ENCODE measurements around the gene DNAJB1. TPM values are rescaled to one million over a fixed set of nuclear protein-coding genes. Genes with fewer than 3 reads are reported as not detected.

Gene DNAJB1
- total and polyA plus RNA-seq, 2 experiments from 2014 or later = 43.2 to 53.3 TPM

DNA sequence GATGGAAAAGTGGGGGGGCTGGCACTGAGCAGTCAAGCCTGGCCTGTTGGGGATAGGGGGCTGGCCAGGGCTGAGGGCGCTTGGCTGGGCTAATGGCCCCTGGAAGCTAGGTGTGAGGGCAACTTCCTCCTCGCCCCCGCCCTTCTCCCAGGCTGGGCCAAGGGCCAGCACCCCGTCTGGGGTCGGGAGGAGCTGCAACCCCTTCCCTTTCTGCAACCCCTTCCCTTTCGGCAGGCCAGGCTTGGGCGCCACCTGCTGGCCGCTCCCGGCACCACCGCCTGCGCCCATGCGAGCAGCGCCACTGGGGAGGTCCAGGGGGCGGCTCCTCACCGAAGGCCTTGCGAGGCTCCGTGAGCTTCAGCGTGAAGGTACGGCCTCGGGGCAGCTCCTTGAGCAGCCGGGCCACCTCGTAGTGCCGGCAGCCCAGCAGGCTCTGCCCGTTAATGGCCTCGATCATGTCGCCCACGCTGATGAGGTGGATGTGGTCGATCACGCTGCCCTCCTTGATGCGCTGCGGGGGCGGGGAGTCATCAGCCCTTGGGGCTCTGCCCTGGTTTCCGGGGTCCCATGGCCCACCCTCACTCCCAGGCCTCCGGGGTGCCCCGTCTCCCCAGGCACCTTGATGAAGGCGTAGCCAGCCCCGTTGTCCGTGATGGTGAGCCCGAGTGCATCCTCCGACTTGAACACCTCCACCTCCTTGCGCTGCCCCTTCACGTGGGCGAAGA is 38.1 kb downstream of the DNAJB1 start:
- Mint-ChIP-seq H3K9me3 (no peaks in the 10 kb centered on the region), H3K27ac (no peak overlapping the region), H3K4me3 (no peak overlapping the region), H3K36me3 (ENCODE audit: low read depth) (peaks cover 23% of the 10 kb centered on the region), H3K27me3 (ENCODE audit: insufficient read depth, low read depth, poor library complexity) (peaks cover 13% of the 10 kb centered on the region), H3K4me1 (peaks cover 18% of the 10 kb centered on the region)
- ATAC-seq (peak; percentile 86), DNase-seq (ENCODE audit: low spot score) (peak; percentile 89)
- H3K4me2 ChIP-seq = peak overlapping the region; percentile 62; the same call in 1 of the 2 replicates
- TF ChIP-seq CREB1 (CRISPR knock-in tag; IDR thresholded peaks at IDR 0.05; ENCODE audit: low read depth) = 0 out of 2 replicates have a peak, but pooled peaks have one; percentile 16
- no peak for TF ChIP-seq POLR2AphosphoS5 (IDR thresholded peaks at IDR 0.05; ENCODE audit: low read depth)
- TF ChIP-seq, protein P1, sequence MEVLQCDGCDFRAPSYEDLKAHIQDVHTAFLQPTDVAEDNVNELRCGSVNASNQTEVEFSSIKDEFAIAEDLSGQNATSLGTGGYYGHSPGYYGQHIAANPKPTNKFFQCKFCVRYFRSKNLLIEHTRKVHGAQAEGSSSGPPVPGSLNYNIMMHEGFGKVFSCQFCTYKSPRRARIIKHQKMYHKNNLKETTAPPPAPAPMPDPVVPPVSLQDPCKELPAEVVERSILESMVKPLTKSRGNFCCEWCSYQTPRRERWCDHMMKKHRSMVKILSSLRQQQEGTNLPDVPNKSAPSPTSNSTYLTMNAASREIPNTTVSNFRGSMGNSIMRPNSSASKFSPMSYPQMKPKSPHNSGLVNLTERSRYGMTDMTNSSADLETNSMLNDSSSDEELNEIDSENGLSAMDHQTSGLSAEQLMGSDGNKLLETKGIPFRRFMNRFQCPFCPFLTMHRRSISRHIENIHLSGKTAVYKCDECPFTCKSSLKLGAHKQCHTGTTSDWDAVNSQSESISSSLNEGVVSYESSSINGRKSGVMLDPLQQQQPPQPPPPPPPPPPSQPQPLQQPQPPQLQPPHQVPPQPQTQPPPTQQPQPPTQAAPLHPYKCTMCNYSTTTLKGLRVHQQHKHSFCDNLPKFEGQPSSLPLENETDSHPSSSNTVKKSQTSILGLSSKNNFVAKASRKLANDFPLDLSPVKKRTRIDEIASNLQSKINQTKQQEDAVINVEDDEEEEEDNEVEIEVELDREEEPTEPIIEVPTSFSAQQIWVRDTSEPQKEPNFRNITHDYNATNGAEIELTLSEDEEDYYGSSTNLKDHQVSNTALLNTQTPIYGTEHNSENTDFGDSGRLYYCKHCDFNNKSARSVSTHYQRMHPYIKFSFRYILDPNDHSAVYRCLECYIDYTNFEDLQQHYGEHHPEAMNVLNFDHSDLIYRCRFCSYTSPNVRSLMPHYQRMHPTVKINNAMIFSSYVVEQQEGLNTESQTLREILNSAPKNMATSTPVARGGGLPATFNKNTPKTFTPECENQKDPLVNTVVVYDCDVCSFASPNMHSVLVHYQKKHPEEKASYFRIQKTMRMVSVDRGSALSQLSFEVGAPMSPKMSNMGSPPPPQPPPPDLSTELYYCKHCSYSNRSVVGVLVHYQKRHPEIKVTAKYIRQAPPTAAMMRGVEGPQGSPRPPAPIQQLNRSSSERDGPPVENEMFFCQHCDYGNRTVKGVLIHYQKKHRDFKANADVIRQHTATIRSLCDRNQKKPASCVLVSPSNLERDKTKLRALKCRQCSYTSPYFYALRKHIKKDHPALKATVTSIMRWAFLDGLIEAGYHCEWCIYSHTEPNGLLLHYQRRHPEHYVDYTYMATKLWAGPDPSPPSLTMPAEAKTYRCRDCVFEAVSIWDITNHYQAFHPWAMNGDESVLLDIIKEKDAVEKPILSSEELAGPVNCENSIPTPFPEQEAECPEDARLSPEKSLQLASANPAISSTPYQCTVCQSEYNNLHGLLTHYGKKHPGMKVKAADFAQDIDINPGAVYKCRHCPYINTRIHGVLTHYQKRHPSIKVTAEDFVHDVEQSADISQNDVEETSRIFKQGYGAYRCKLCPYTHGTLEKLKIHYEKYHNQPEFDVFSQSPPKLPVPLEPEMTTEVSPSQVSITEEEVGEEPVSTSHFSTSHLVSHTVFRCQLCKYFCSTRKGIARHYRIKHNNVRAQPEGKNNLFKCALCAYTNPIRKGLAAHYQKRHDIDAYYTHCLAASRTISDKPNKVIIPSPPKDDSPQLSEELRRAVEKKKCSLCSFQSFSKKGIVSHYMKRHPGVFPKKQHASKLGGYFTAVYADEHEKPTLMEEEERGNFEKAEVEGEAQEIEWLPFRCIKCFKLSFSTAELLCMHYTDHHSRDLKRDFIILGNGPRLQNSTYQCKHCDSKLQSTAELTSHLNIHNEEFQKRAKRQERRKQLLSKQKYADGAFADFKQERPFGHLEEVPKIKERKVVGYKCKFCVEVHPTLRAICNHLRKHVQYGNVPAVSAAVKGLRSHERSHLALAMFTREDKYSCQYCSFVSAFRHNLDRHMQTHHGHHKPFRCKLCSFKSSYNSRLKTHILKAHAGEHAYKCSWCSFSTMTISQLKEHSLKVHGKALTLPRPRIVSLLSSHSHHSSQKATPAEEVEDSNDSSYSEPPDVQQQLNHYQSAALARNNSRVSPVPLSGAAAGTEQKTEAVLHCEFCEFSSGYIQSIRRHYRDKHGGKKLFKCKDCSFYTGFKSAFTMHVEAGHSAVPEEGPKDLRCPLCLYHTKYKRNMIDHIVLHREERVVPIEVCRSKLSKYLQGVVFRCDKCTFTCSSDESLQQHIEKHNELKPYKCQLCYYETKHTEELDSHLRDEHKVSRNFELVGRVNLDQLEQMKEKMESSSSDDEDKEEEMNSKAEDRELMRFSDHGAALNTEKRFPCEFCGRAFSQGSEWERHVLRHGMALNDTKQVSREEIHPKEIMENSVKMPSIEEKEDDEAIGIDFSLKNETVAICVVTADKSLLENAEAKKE (CRISPR knock-in tag; IDR thresholded peaks at IDR 0.05) = no peak
- TF ChIP-seq, protein P2, sequence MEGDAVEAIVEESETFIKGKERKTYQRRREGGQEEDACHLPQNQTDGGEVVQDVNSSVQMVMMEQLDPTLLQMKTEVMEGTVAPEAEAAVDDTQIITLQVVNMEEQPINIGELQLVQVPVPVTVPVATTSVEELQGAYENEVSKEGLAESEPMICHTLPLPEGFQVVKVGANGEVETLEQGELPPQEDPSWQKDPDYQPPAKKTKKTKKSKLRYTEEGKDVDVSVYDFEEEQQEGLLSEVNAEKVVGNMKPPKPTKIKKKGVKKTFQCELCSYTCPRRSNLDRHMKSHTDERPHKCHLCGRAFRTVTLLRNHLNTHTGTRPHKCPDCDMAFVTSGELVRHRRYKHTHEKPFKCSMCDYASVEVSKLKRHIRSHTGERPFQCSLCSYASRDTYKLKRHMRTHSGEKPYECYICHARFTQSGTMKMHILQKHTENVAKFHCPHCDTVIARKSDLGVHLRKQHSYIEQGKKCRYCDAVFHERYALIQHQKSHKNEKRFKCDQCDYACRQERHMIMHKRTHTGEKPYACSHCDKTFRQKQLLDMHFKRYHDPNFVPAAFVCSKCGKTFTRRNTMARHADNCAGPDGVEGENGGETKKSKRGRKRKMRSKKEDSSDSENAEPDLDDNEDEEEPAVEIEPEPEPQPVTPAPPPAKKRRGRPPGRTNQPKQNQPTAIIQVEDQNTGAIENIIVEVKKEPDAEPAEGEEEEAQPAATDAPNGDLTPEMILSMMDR (conservative IDR thresholded peaks at IDR 0.05; ENCODE audit: low read depth in 2 of 2) = peak; percentile 88 to 99
- TF ChIP-seq, protein P3, sequence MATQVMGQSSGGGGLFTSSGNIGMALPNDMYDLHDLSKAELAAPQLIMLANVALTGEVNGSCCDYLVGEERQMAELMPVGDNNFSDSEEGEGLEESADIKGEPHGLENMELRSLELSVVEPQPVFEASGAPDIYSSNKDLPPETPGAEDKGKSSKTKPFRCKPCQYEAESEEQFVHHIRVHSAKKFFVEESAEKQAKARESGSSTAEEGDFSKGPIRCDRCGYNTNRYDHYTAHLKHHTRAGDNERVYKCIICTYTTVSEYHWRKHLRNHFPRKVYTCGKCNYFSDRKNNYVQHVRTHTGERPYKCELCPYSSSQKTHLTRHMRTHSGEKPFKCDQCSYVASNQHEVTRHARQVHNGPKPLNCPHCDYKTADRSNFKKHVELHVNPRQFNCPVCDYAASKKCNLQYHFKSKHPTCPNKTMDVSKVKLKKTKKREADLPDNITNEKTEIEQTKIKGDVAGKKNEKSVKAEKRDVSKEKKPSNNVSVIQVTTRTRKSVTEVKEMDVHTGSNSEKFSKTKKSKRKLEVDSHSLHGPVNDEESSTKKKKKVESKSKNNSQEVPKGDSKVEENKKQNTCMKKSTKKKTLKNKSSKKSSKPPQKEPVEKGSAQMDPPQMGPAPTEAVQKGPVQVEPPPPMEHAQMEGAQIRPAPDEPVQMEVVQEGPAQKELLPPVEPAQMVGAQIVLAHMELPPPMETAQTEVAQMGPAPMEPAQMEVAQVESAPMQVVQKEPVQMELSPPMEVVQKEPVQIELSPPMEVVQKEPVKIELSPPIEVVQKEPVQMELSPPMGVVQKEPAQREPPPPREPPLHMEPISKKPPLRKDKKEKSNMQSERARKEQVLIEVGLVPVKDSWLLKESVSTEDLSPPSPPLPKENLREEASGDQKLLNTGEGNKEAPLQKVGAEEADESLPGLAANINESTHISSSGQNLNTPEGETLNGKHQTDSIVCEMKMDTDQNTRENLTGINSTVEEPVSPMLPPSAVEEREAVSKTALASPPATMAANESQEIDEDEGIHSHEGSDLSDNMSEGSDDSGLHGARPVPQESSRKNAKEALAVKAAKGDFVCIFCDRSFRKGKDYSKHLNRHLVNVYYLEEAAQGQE (IDR thresholded peaks at IDR 0.05; ENCODE audit: unreplicated experiment) = no peak
- TF ChIP-seq NANOG (IDR thresholded peaks at IDR 0.05; ENCODE audit: borderline replicate concordance) = no peak
- H2AFZ ChIP-seq = no peak overlapping the region
- H3K27ac ChIP-seq (ENCODE audit: low read depth) = 0 out of 2 replicates have a peak overlapping the region, but pooled peaks have one; percentile 74
- H3K4me3 ChIP-seq = no peak overlapping the region
- peaks cover 9% of the 10 kb centered on the region for H3K4me1 ChIP-seq (ENCODE audit: insufficient read depth)
- H3K36me3 ChIP-seq (ENCODE audit: insufficient read depth) = peaks cover 5% of the 10 kb centered on the region; the same call in 1 of the 2 replicates
- H4K20me1 ChIP-seq (replicated peaks; ENCODE audit: insufficient read depth) = no peaks in the 10 kb centered on the region; the same call in 1 of the 2 replicates
- H3F3A ChIP-seq (replicated peaks; ENCODE audit: low read depth) = peaks cover 7% of the 10 kb centered on the region
- no peaks in the 10 kb centered on the region for H3K9me2 ChIP-seq (ENCODE audit: insufficient read depth)
- H3K27me3 ChIP-seq (ENCODE audit: insufficient read depth) = no peaks in the 10 kb centered on the region
- no peaks in the 10 kb centered on the region for H3K79me2 ChIP-seq (replicated peaks; ENCODE audit: insufficient read depth)

Measured in GM23338 (cell line).